Activated CD4-positive, alpha-beta T cell treated with anti-CD3 and anti-CD28 coated beads for 36 hours (primary cell): Measurements from ENCODE around the gene AQP11. TPM values are rescaled to one million over a fixed set of nuclear protein-coding genes. Genes with fewer than 3 reads are reported as not detected.

Source experiments
- ATAC-seq: fragments of 200-7000 bp; cut with Tn5 transposase; one replicate; pipeline ENCODE4 v1.10.0; 2021; ENCODE audit warnings: mild to moderate bottlenecking, moderate library complexity
- CTCF ChIA-PET: fragments of 350-600 bp; sonication (Branson Sonifier 250); formaldehyde crosslinking; loops from one replicate; lab custom pipeline; 2021; ENCODE audit warnings: antibody characterized with exemption; lab: Charles Lee
- POLR2A ChIA-PET: fragments of 350-600 bp; sonication (Branson Sonifier 250); formaldehyde crosslinking; loops from one replicate; lab custom pipeline; 2021; ENCODE audit warnings: antibody characterized with exemption, inconsistent platforms; lab: Charles Lee
- DNase-seq: peaks from one replicate; pipeline ENCODE4 v3.0.0-alpha.2; 2020
- H3K27ac Mint-ChIP-seq: one replicate; pipeline ENCODE4 v1.8.0; 2021; ENCODE audit warnings: mixed read lengths
- H3K27me3 Mint-ChIP-seq: one replicate; pipeline ENCODE4 v1.8.0; 2021; ENCODE audit warnings: mixed read lengths
- H3K36me3 Mint-ChIP-seq: one replicate; pipeline ENCODE4 v1.8.0; 2021; ENCODE audit warnings: low read depth, mixed read lengths
- H3K4me1 Mint-ChIP-seq: one replicate; pipeline ENCODE4 v1.8.0; 2021; ENCODE audit warnings: mixed read lengths
- H3K4me3 Mint-ChIP-seq: one replicate; pipeline ENCODE4 v1.8.0; 2021; ENCODE audit warnings: mild to moderate bottlenecking, moderate library complexity, mixed read lengths
- H3K9me3 Mint-ChIP-seq: one replicate; pipeline ENCODE4 v1.8.0; 2021; ENCODE audit warnings: low read depth, mixed read lengths
- intact Hi-C, 2 experiments: fragments of 100-400 bp; cut with DNase I in 1 of 2; cut with micrococcal nuclease in 1 of 2; formaldehyde crosslinking; loops; one replicate each; pipeline versions ENCODE4 v1.14.2 to v1.15.1; 2022 to 2024; cut with DNase I, micrococcal nuclease
- total RNA-seq, 2 experiments: library from RNA; stranded (reverse); gene quantifications; one replicate each; pipeline ENCODE4 v1.2.3, GENCODE V29; 2021

The AQP11 gene
- total RNA-seq, 2 experiments from 2014 or later, result 0.14 TPM; not detected in 1

DNA sequence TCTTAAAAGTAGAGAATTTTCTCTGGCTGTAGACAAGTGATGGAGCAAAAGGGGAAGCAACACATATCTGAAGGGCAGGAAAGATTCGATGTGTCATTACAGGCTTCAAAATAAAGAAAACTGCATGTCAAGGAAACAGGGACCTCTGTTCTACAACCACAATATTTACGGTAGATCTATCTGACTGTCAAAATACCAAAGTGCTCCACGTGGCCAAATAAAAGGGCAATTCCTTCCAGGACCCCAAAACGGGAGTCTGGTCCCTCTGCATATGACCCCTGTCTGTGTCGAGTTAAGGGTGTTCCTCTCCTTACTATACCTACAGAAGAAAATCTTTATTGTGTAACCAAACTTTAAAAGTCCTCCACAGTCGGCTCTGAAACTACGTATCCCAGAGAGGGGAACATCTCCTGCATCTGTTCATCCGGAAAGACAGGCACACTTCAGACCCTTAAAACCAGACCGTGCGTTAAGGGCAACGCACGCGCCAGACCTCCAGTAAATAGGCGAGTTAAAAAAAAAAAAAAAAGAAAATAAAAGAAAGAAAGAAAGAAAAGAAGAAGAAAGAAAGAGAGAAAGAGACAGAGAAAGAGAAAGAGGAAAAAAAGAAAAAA lies 47.1 kb downstream of the AQP11 start:
- H3K4me1 Mint-ChIP-seq, result peaks cover 45% of the 10 kb centered on the region
- POLR2A ChIA-PET, result no interaction called here

DNA sequence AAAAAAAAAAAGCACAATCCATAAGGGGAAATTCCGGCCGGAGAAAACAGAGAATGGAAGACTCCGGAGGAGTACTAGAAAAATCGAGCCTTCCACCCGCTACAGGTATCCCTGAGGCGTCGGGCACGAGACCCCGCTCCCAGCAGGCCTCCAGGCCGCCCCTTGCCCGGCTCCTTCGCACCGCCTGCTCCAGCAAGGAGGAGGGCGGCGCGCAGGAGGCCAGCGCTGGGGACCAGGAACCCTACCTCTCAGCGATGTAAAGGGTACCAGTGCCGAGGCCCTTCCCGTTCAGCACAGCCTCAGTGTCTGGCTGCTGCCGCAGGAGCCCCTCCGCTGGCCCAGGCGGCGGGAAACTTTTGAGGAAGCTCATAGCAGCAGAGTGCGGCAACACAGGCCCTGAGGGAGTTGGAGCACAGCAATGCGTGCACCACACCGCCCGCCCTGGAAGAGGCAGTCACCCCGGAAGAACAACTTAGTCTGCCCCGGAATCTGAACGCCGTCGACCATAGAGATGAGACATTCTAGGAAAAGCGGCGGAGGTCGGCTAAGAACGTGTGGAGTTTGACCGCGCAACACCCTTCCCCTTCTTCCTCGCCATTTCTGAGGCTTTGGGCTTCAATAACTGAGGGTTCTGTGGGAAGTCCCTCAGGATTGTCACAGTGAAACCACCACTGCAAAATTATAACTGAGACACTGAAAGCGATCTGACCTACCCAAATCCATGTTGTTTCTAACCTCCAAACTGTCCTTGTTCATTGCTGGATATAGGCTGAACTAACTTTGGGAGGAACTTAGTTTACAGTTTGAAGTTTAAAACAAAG lies 47.8 kb downstream of the AQP11 start, which contains the start of gene CLNS1A:
CLNS1A (minus strand) TSS at position 450 of the 821 bp plus-strand sequence; CDS start at position 370, 80 bp downstream.
- Mint-ChIP-seq H3K27ac (peak within 1 kb of the TSS; percentile 94), H3K9me3 (peaks cover 3% of the 10 kb centered on the region), H3K36me3 (peaks cover 33% of the 10 kb centered on the region), H3K27me3 (no peaks in the 10 kb centered on the region), H3K4me3 (peak within 1 kb of the TSS; percentile 85), H3K4me1 (peaks cover 40% of the 10 kb centered on the region)
- ChIA-PET CTCF (interaction anchor here (0.6 to 1.0 kb wide), 2 partner anchors 10 to 16 kb away, joined by 3 to 4 read pairs; no protein-coding TSS in a partner anchor), POLR2A (no interaction called here)
- intact Hi-C loops, result loop anchor here (1.0 to 10.0 kb wide), 11 partner anchors 165 to 1253 kb away; partner anchors contain the start of genes INTS4 (in 2 of the 2), ALG8 (in 1 of the 2), EMSY (in 1 of the 2) and GAB2 (in 1 of the 2)
- ATAC-seq (peak; percentile 98), DNase-seq (peak; percentile 91)

More for the DNA sequence above, 47.1 kb downstream of the AQP11 start:
- H3K27ac Mint-ChIP-seq, result peak overlapping the region; percentile 94
- ATAC-seq, result no peak
- H3K4me3 Mint-ChIP-seq, result peak overlapping the region; percentile 85
- CTCF ChIA-PET, result interaction anchor here (1.0 kb wide), 1 partner anchor 13 kb away, joined by 5 read pairs; no protein-coding TSS in a partner anchor
- peaks cover 3% of the 10 kb centered on the region for H3K9me3 Mint-ChIP-seq
- H3K36me3 Mint-ChIP-seq, result peaks cover 38% of the 10 kb centered on the region
- no peak for DNase-seq
- intact Hi-C loops, result loop anchor here (1.0 to 10.0 kb wide), 11 partner anchors 165 to 1252 kb away; partner anchors contain the start of genes INTS4 (in 2 of the 2), ALG8 (in 1 of the 2), EMSY (in 1 of the 2) and GAB2 (in 1 of the 2)
- no peaks in the 10 kb centered on the region for H3K27me3 Mint-ChIP-seq

DNA sequence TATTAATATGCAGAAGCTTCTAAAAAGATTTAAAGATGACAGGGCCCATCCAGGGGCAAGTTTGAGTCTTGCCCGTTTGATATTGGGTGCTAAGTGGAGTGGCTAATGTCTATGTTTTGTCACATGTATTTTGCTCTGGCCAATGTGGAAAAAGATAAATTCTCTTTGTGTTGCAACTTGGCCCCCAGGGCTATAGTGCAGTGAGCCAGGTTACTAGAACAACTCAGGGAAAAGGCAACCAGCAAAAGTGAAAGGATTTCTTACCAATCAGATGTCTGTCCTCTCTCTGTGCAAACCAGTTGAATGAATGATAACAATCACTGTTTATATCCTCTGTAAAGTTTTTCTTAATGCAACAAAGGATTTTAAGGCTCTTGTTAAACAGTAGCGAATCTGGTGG lies 52.5 kb downstream of the AQP11 start:
- Mint-ChIP-seq H3K27ac (no peak overlapping the region), H3K36me3 (peaks cover 2% of the 10 kb centered on the region), H3K27me3 (peaks cover 11% of the 10 kb centered on the region), H3K9me3 (no peaks in the 10 kb centered on the region), H3K4me1 (peaks cover 7% of the 10 kb centered on the region), H3K4me3 (no peak overlapping the region)
- DNase-seq (no peak), ATAC-seq (no peak)
- ChIA-PET CTCF (interaction anchor here (1.1 kb wide), 1 partner anchor 12 kb away, joined by 3 read pairs; no protein-coding TSS in a partner anchor), POLR2A (no interaction called here)
- intact Hi-C loops, result no loop called here

DNA sequence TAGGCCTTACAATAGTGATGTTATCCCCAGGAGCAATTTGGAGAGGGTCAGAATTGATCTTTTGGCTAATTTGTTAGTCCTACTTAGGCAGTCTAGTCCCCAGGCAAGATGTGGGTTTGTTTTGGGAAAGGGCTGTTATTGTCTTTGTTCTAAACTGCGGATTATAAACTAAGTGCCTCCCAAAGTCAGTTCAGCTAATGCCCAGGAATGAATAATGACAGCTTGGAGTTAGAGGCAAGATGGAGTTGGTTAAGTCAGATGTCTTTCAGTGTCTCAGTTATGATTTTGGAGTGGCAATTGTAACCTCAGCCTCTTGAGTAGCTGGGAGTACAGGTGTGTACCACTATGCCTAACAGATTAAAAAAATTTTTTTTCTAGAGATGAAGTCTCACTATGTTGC lies 55.1 kb downstream of the AQP11 start:
- Mint-ChIP-seq H3K9me3 (no peaks in the 10 kb centered on the region), H3K27ac (no peak overlapping the region), H3K4me3 (no peak overlapping the region), H3K4me1 (no peaks in the 10 kb centered on the region), H3K27me3 (peaks cover 14% of the 10 kb centered on the region), H3K36me3 (no peaks in the 10 kb centered on the region)
- ATAC-seq, result no peak
- intact Hi-C loops, result no loop called here
- DNase-seq, result no peak
- ChIA-PET CTCF (no interaction called here), POLR2A (no interaction called here)

DNA sequence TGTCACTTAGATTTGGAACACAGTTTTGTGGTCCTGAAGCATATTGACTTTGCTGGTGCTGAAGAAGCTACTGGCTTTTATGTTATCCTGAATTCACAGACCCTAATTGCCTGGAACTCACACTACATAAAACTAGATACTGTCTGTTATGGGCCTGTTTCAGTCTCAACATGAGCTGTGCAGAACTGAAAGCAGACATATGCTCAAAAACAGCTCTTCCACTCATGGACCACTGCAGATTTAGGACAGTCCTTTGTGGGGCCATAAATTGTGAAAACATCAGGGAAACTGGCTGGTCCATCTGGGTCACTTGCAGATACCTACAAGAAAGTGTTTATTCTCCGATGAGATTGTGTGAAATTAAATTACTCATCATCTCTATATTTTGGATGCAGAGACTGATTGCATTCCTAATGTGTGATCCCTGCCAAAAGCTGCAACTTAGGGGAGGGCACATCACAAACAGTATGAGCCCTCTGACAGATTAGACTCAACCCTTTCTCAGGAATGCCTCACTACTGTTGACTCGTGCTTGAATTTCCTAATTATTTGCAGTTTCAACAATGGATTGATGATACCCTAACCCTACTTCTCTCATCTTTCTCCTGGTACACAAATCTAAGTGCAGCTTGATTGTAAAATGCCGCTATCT lies 58.0 kb downstream of the AQP11 start:
- intact Hi-C loops, result no loop called here
- POLR2A ChIA-PET, result no interaction called here
- no peaks in the 10 kb centered on the region for H3K36me3 Mint-ChIP-seq
- CTCF ChIA-PET, result no interaction called here
- ATAC-seq, result no peak
- H3K4me1 Mint-ChIP-seq, result no peaks in the 10 kb centered on the region
- no peaks in the 10 kb centered on the region for H3K9me3 Mint-ChIP-seq
- H3K27ac Mint-ChIP-seq, result no peak overlapping the region
- H3K27me3 Mint-ChIP-seq, result peaks cover 17% of the 10 kb centered on the region
- no peak overlapping the region for H3K4me3 Mint-ChIP-seq
- no peak for DNase-seq

DNA sequence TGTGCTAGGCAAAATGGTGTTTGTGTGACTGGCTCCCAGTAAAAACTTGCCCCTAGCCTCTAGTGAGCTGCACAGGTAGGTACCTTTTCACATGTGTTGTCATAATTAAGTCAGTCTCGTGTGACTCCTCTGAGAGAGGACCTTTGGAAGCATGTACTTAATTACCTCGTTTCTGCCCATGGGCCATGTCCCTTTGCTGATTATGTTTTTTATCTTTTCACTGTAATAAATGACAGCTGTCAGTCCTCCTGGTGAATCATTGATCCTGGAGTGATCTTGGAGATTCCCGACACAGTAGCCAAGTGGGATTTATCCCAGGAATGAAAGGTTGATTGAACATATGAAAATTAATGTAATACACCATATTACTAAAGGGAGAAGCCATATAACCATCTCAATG lies 60.4 kb downstream of the AQP11 start:
- ChIA-PET CTCF (interaction anchor here (0.7 kb wide), 1 partner anchor 14 kb away, joined by 5 read pairs; no protein-coding TSS in a partner anchor), POLR2A (no interaction called here)
- no peak overlapping the region for H3K4me3 Mint-ChIP-seq
- H3K4me1 Mint-ChIP-seq, result no peaks in the 10 kb centered on the region
- ATAC-seq, result no peak
- peaks cover 12% of the 10 kb centered on the region for H3K27me3 Mint-ChIP-seq
- intact Hi-C loops, result no loop called here
- no peak for DNase-seq
- H3K9me3 Mint-ChIP-seq, result no peaks in the 10 kb centered on the region
- H3K27ac Mint-ChIP-seq, result no peak overlapping the region
- H3K36me3 Mint-ChIP-seq, result no peaks in the 10 kb centered on the region

DNA sequence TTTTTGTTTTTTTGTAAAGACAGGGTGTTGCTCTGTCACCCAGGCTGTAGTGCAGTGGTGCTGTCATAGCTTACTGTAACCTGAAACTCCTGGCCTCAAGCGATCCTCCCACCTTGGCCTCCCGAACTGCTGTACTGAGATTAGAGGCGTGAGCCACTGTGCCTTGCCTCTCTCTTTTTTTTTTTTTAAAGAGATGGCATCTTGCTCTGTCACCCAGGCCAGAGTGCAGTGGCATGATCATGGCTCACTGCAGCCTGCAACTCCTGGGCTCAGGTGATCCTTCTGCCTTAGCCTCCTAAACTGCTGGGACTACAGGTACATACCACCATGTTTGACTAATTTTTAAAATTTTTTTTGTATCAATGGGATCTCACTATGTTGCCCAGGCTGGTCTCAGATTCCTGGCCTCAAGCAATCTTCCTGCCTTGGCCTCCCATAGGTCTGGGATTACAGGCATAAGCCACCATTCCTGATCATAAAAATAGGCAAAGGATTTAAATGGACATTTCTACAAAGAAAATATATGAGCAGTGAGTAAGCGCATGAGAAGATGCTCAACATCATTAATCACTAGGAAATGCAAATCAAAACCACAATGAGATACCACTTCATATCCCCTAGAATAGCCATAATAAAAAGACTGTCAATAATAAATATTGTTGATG lies 65.1 kb downstream of the AQP11 start:
- intact Hi-C loops, result no loop called here
- peaks cover 3% of the 10 kb centered on the region for H3K27me3 Mint-ChIP-seq
- no peak overlapping the region for H3K27ac Mint-ChIP-seq
- ChIA-PET POLR2A (interaction anchor here (0.7 kb wide), 1 partner anchor 239 kb away, joined by 6 read pairs; no protein-coding TSS in a partner anchor), CTCF (interaction anchor here (0.7 kb wide), 1 partner anchor 12 kb away, joined by 3 read pairs; no protein-coding TSS in a partner anchor)
- H3K4me3 Mint-ChIP-seq, result no peak overlapping the region
- ATAC-seq (no peak), DNase-seq (no peak)
- H3K4me1 Mint-ChIP-seq, result no peaks in the 10 kb centered on the region
- no peaks in the 10 kb centered on the region for H3K9me3 Mint-ChIP-seq
- no peaks in the 10 kb centered on the region for H3K36me3 Mint-ChIP-seq

DNA sequence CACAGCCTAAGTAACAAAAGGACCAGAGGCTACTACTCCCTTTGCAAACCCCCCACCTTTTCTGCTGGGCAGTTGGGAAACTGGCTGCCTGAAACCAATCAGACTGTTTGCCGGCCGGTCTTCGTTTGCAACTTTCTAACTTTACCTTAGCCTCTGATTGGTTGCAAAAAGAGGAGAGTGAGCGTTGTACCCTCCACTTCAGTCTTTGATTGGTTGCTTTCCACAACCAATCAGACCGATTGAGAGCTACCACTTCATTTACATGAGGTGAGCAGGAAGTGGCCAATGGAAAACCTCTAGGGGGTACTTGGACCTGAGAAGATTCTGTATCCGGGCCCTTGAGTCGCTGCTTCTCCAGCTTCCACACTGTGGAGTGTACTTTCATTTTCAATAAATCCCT lies 66.6 kb downstream of the AQP11 start:
- ATAC-seq (no peak), DNase-seq (no peak)
- Mint-ChIP-seq H3K36me3 (no peaks in the 10 kb centered on the region), H3K27me3 (no peaks in the 10 kb centered on the region), H3K27ac (no peak overlapping the region), H3K4me3 (no peak overlapping the region), H3K9me3 (no peaks in the 10 kb centered on the region), H3K4me1 (no peaks in the 10 kb centered on the region)
- intact Hi-C loops, result no loop called here
- ChIA-PET CTCF (no interaction called here), POLR2A (no interaction called here)

DNA sequence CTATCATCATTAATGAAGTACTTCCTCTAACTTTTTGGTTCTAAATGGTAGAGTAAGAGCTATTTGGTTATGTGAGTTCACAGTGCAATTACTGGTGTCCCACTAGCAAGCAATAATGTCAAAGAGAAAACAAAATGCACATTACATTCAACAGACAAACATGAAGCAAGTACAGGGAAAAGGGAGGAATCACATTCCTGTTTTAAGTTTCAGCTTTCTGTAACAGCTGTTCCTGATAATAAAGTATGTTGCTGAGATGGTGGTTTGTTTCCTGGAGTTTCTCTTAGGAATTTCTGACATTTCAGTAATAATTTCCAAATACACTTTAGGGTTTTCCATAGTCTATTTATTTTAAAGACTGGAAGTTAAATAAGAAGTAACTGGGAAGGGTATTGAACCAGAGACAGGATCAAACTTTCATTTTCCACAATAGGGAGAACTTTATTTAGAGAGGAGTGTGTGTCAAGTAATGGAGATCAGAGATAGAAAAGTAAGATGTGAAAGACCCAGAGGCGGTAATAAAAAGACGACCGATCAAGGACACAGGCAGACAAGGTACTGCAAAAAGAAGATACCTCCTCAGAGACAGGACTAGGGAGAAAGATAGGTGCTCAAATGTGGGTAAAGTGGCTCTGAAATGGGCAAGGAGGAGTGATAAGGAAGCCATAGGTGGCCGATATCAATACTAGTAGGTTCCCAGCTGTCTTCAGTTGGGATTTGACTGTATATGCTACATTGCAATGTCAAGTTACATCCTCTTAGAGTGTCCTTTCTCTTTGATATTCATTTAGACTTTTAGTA lies 68.7 kb downstream of the AQP11 start:
- no peak overlapping the region for H3K4me3 Mint-ChIP-seq
- ChIA-PET CTCF (interaction anchor here (0.6 to 0.8 kb wide), 2 partner anchors 557 to 596 kb away, joined by 3 read pairs; no protein-coding TSS in a partner anchor), POLR2A (no interaction called here)

More for the DNA sequence above, 68.7 kb downstream of the AQP11 start:
- Mint-ChIP-seq H3K9me3 (no peaks in the 10 kb centered on the region), H3K4me1 (no peaks in the 10 kb centered on the region), H3K27ac (no peak overlapping the region), H3K27me3 (no peaks in the 10 kb centered on the region), H3K36me3 (no peaks in the 10 kb centered on the region)
- no peak for DNase-seq
- ATAC-seq, result no peak
- intact Hi-C loops, result no loop called here
